HEK293 (cell line): Measurements from ENCODE around the gene ZNF521.

Source experiments
- CTCF ChIA-PET: fragments of 350-600 bp; formaldehyde crosslinking; extraction: SDS; loops from one replicate; lab custom pipeline; 2021; ENCODE audit warnings: antibody characterized with exemption; lab: Yijun Ruan, JAX
- POLR2A ChIA-PET: fragments of 300-600 bp; formaldehyde crosslinking; extraction: SDS; loops from one replicate; lab custom pipeline; 2020; ENCODE audit warnings: antibody characterized with exemption, inconsistent platforms; lab: Yijun Ruan, JAX
- H3K27ac ChIP-seq: fragments of 200-500 bp; sonication (Bioruptor generic); 2 replicates; pipeline ENCODE4 v1.5.1; 2014; ENCODE audit warnings: low read depth, low read length, control low read depth, inconsistent platforms; ENCODE audit errors: extremely low read depth
- H3K36me3 ChIP-seq, 2 experiments: fragments of 200-500 bp in 1 of 2; sonication (Bioruptor generic) in 1 of 2; 1 replicate in 1 of 2; 2 replicates in 1 of 2; pipeline ENCODE4 v1.5.1; 2014 to 2017; ENCODE audit warnings: inconsistent platforms in 2 of 2, low read length in 2 of 2; ENCODE audit not compliant: control insufficient read depth in 2 of 2, insufficient read depth in 1 of 2
- H3K4me1 ChIP-seq: fragments of 200-500 bp; sonication (Bioruptor generic); 2 replicates; pipeline ENCODE4 v1.5.1; 2014; ENCODE audit warnings: mild to moderate bottlenecking, low read length, inconsistent platforms; ENCODE audit not compliant: control insufficient read depth, insufficient read depth
- H3K4me3 ChIP-seq: 2 replicates; pipeline ENCODE4 v1.5.1; 2011; ENCODE audit warnings: low read depth, mild to moderate bottlenecking, control low read depth, low read length, moderate library complexity
- H3K9me3 ChIP-seq: fragments of 200-500 bp; sonication (Bioruptor generic); 2 replicates; pipeline ENCODE4 v1.5.1; 2014; ENCODE audit warnings: low read depth, low read length, inconsistent platforms; ENCODE audit not compliant: control insufficient read depth, insufficient read depth
- BCL11B ChIP-seq: fragments of 450-650 bp; formaldehyde crosslinking; IDR thresholded peaks from 2 replicates; pipeline ENCODE4 v1.5.1; 2016; ENCODE audit warnings: low read depth, missing biosample characterization, missing genetic modification characterization
- ELK4 ChIP-seq: IDR thresholded peaks from 2 replicates; pipeline ENCODE4 v1.6.1; 2011; ENCODE audit warnings: mild to moderate bottlenecking, low read depth, low read length, borderline replicate concordance
- GLI4 ChIP-seq: fragments of 450-650 bp; formaldehyde crosslinking; IDR thresholded peaks from 2 replicates; pipeline ENCODE4 v1.5.1; 2016; ENCODE audit warnings: missing biosample characterization, missing genetic modification characterization
- GLIS1 ChIP-seq: fragments of 450-650 bp; formaldehyde crosslinking; IDR thresholded peaks from 2 replicates; pipeline ENCODE4 v1.5.1; 2016; ENCODE audit warnings: missing biosample characterization, missing genetic modification characterization
- GLIS2 ChIP-seq: fragments of 450-650 bp; formaldehyde crosslinking; IDR thresholded peaks from 2 replicates; pipeline ENCODE4 v1.5.1; 2016; ENCODE audit warnings: missing biosample characterization, missing genetic modification characterization
- HOXC10 ChIP-seq: sonication (generic); formaldehyde crosslinking; IDR thresholded peaks from 2 replicates; pipeline ENCODE4 v1.8.1; 2023; ENCODE audit warnings: mild to moderate bottlenecking, missing genetic modification reagents
- KLF10 ChIP-seq: fragments of 450-650 bp; IDR thresholded peaks from 2 replicates; pipeline ENCODE4 v1.5.1; 2018; ENCODE audit warnings: missing biosample characterization, mild to moderate bottlenecking, missing genetic modification characterization
- KLF16 ChIP-seq: fragments of 450-650 bp; formaldehyde crosslinking; IDR thresholded peaks from 2 replicates; pipeline ENCODE4 v1.5.1; 2017; ENCODE audit warnings: missing biosample characterization, missing genetic modification characterization
- KLF8 ChIP-seq: fragments of 450-650 bp; formaldehyde crosslinking; IDR thresholded peaks from 2 replicates; pipeline ENCODE4 v1.5.1; 2016; ENCODE audit warnings: missing biosample characterization, missing genetic modification characterization
- KLF9 ChIP-seq: fragments of 450-650 bp; formaldehyde crosslinking; IDR thresholded peaks from 2 replicates; pipeline ENCODE4 v1.5.1; 2016; ENCODE audit warnings: missing biosample characterization, missing genetic modification characterization, low read depth
- PBX3 ChIP-seq: sonication (generic); formaldehyde crosslinking; IDR thresholded peaks from 2 replicates; pipeline ENCODE4 v1.8.1; 2022; ENCODE audit warnings: mild to moderate bottlenecking, moderate library complexity, missing genetic modification reagents
- RBAK ChIP-seq: fragments of 450-650 bp; formaldehyde crosslinking; IDR thresholded peaks from 2 replicates; pipeline ENCODE4 v1.5.1; 2016; ENCODE audit warnings: missing biosample characterization, missing genetic modification characterization
- SP2 ChIP-seq: fragments of 450-650 bp; formaldehyde crosslinking; IDR thresholded peaks from 2 replicates; pipeline ENCODE4 v1.5.1; 2016; ENCODE audit warnings: missing biosample characterization, missing genetic modification characterization
- SP3 ChIP-seq: fragments of 450-650 bp; formaldehyde crosslinking; IDR thresholded peaks from 2 replicates; pipeline ENCODE4 v1.5.1; 2016; ENCODE audit warnings: missing biosample characterization, missing genetic modification characterization
- YY2 ChIP-seq: fragments of 450-650 bp; formaldehyde crosslinking; IDR thresholded peaks from 2 replicates; pipeline ENCODE4 v1.5.1; 2016; ENCODE audit warnings: missing biosample characterization, missing genetic modification characterization
- ZBTB21 ChIP-seq: fragments of 450-650 bp; formaldehyde crosslinking; IDR thresholded peaks from 2 replicates; pipeline ENCODE4 v1.5.1; 2017; ENCODE audit warnings: missing biosample characterization, missing genetic modification characterization
- ZFP37 ChIP-seq: fragments of 450-650 bp; formaldehyde crosslinking; IDR thresholded peaks from 2 replicates; pipeline ENCODE4 v1.5.1; 2016; ENCODE audit warnings: missing biosample characterization, missing genetic modification characterization
- ZNF146 ChIP-seq: fragments of 450-650 bp; formaldehyde crosslinking; IDR thresholded peaks from 2 replicates; pipeline ENCODE4 v1.5.1; 2016; ENCODE audit warnings: missing biosample characterization, missing genetic modification characterization
- ZNF211 ChIP-seq: fragments of 450-650 bp; formaldehyde crosslinking; IDR thresholded peaks from 2 replicates; pipeline ENCODE4 v1.5.1; 2016; ENCODE audit warnings: low read depth, missing biosample characterization, missing genetic modification characterization
- ZNF24 ChIP-seq: fragments of 450-650 bp; formaldehyde crosslinking; IDR thresholded peaks from 2 replicates; pipeline ENCODE4 v1.5.1; 2016; ENCODE audit warnings: missing biosample characterization, missing genetic modification characterization
- ZNF274 ChIP-seq, 2 experiments: fragments of 200-500 bp in 1 of 2; fragments of 450-650 bp in 1 of 2; sonication (Bioruptor generic) in 1 of 2; formaldehyde crosslinking in 1 of 2; IDR thresholded peaks; 2 replicates each; pipeline versions ENCODE4 v1.5.1 to v1.6.1; 2014 to 2016; ENCODE audit warnings: borderline replicate concordance in 1 of 2, inconsistent platforms in 1 of 2, low read length in 1 of 2, missing biosample characterization in 1 of 2, missing genetic modification characterization in 1 of 2
- ZNF341 ChIP-seq: fragments of 450-650 bp; formaldehyde crosslinking; IDR thresholded peaks from 2 replicates; pipeline ENCODE4; 2016; ENCODE audit warnings: low read depth, missing biosample characterization, missing genetic modification characterization
- ZNF501 ChIP-seq: fragments of 450-650 bp; formaldehyde crosslinking; IDR thresholded peaks from 2 replicates; pipeline ENCODE4 v1.5.1; 2016; ENCODE audit warnings: missing biosample characterization, missing genetic modification characterization
- ZNF513 ChIP-seq: fragments of 450-650 bp; IDR thresholded peaks from 2 replicates; pipeline ENCODE4 v1.5.1; 2018; ENCODE audit warnings: missing biosample characterization, missing genetic modification characterization
- ZNF610 ChIP-seq: fragments of 450-650 bp; formaldehyde crosslinking; IDR thresholded peaks from 2 replicates; pipeline ENCODE4 v1.5.1; 2016; ENCODE audit warnings: missing biosample characterization, missing genetic modification characterization, borderline replicate concordance
- ZNF624 ChIP-seq: fragments of 450-650 bp; formaldehyde crosslinking; IDR thresholded peaks from 2 replicates; pipeline ENCODE4 v1.5.1; 2017; ENCODE audit warnings: missing biosample characterization, missing genetic modification characterization
- ZNF785 ChIP-seq: fragments of 450-650 bp; formaldehyde crosslinking; IDR thresholded peaks from 2 replicates; pipeline ENCODE4 v1.5.1; 2016; ENCODE audit warnings: missing biosample characterization, missing genetic modification characterization
- ZNF830 ChIP-seq: fragments of 450-650 bp; IDR thresholded peaks from 2 replicates; pipeline ENCODE4 v1.5.0; 2018; ENCODE audit warnings: missing biosample characterization, missing genetic modification characterization, low read depth, mild to moderate bottlenecking, moderate library complexity
- ZSCAN5A ChIP-seq: fragments of 450-650 bp; formaldehyde crosslinking; IDR thresholded peaks from 2 replicates; pipeline ENCODE4 v1.5.1; 2016; ENCODE audit warnings: missing biosample characterization, missing genetic modification characterization
- ZXDB ChIP-seq: fragments of 450-650 bp; formaldehyde crosslinking; IDR thresholded peaks from 2 replicates; pipeline ENCODE4 v1.5.1; 2016; ENCODE audit warnings: missing biosample characterization, missing genetic modification characterization

The ZNF521 gene

GRCh38 chr18:25350489-25351251 lies 1.3 kb downstream of the ZNF521 start (continued):
- TF ChIP-seq ZSCAN5A (tag by site-specific recombination) (no peak), ZBTB21 (tag by site-specific recombination) (no peak), BCL11B (tag by site-specific recombination) (no peak), ZNF830 (tag by site-specific recombination) (no peak), ZNF785 (tag by site-specific recombination) (peak; percentile 50; the same call in 1 of the 2 replicates), PBX3 (CRISPR knock-in tag) (no peak), ZNF501 (tag by site-specific recombination) (0 out of 2 replicates have a peak, but pooled peaks have one; percentile 20), ZNF610 (tag by site-specific recombination) (no peak), KLF10 (tag by site-specific recombination) (no peak), YY2 (tag by site-specific recombination) (no peak), ZNF24 (no peak), GLIS1 (tag by site-specific recombination) (peak; percentile 27), ZFP37 (tag by site-specific recombination) (no peak), KLF8 (tag by site-specific recombination) (peak; percentile 94), HOXC10 (CRISPR knock-in tag) (no peak)

- ChIA-PET CTCF (interaction anchor here (0.6 kb wide), 2 partner anchors 29 to 238 kb away, joined by 3 to 4 read pairs; no protein-coding TSS in a partner anchor), POLR2A (no interaction called here)
- Histone ChIP-seq H3K36me3 (no peaks in the 10 kb centered on the region), H3K4me1 (peaks cover 20% of the 10 kb centered on the region), H3K27ac (peak overlapping the region; percentile 92; the same call in 1 of the 2 replicates), H3K4me3 (peak overlapping the region; percentile 79), H3K9me3 (no peaks in the 10 kb centered on the region)
- TF ChIP-seq GLIS2 (tag by site-specific recombination) (no peak; the same call in 1 of the 2 replicates), ZNF624 (tag by site-specific recombination) (no peak), SP2 (no peak), ZNF274 (IDR thresholded peaks at IDR 0.05; ENCODE audit: low read length) (no peak), ZNF274 (tag by site-specific recombination; IDR thresholded peaks at IDR 0.05; ENCODE audit: borderline replicate concordance) (no peak), RBAK (tag by site-specific recombination) (no peak), SP3 (tag by site-specific recombination) (peak; percentile 41), ELK4 (no peak), YY2 (tag by site-specific recombination) (no peak), ZNF211 (no peak), ZXDB (tag by site-specific recombination) (no peak), ZNF513 (tag by site-specific recombination) (peak; percentile 6; the same call in 1 of the 2 replicates), ZNF146 (no peak), KLF16 (tag by site-specific recombination) (0 out of 2 replicates have a peak, but pooled peaks have one; percentile 15), ZNF341 (tag by site-specific recombination) (peak; percentile 95), KLF9 (tag by site-specific recombination) (no peak), GLI4 (tag by site-specific recombination) (no peak)
Observed at GRCh38 chr18:25349926-25350487, 2.0 kb downstream of the ZNF521 start.
